ENCODE data around the gene COX7C. TPM values are rescaled to one million over a fixed set of nuclear protein-coding genes. Genes with fewer than 3 reads are reported as not detected.

Gene COX7C
- total RNA-seq, 1 experiment from 2014 or later: 1,292 TPM

DNA sequence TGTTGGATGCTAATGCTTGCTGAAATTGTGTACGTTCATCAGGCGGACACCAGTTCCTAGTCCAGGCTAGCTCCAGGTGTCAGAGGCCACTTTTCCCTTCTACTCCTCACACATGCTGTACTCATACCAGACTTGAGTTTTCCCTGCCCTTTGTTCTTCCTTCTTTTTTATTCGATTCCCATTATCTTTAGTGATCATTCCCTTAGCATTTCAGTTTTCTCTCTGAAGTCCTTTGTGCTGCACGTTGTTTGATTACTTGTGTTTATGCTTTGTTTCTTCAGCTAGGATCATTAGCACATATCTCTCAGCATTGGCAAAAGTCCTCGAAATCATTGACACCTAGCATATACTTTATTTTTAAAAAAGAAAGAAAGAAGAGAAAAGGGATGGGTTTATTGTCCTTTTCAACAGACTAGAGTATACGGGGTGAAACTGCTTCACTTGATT lies 409 bp upstream of the COX7C start:
- Histone ChIP-seq H3K79me2 (ENCODE audit: insufficient read depth, low read length) (peaks cover 9% of the 10 kb centered on the region; the same call in 1 of the 2 replicates), H3K23me2 (ENCODE audit: insufficient read length, low read depth, low read length, poor library complexity, severe bottlenecking) (no peaks in the 10 kb centered on the region), H3K23ac (ENCODE audit: insufficient read length, low read depth, low read length) (no peak overlapping the region), H2AK5ac (ENCODE audit: insufficient read length, low read length) (no peak overlapping the region), H3K4me1 (ENCODE audit: insufficient read depth, low read length) (0 out of 2 replicates have a peak, but pooled peaks cover 2% of the 10 kb centered on the region), H3K9me3 (ENCODE audit: control insufficient read depth, low read depth, low read length) (no peaks in the 10 kb centered on the region), H3K14ac (ENCODE audit: insufficient read depth, low read length) (no peak overlapping the region), H3K4me2 (ENCODE audit: insufficient read depth, insufficient read length, low read length) (no peak overlapping the region), H2AFZ (ENCODE audit: low read length) (no peak overlapping the region), H4K20me1 (ENCODE audit: control insufficient read depth, insufficient read depth, insufficient read length) (no peaks in the 10 kb centered on the region), H2BK5ac (ENCODE audit: insufficient read length, low read length) (no peak overlapping the region), H2BK15ac (ENCODE audit: low read depth, low read length) (no peak overlapping the region), H3K27ac (ENCODE audit: insufficient read length, low read depth, low read length) (no peak overlapping the region), H4K8ac (replicated peaks; ENCODE audit: insufficient read length, low read depth, low read length) (no peak overlapping the region), H3K27me3 (ENCODE audit: insufficient read depth, low read length) (no peaks in the 10 kb centered on the region), H3K79me1 (ENCODE audit: insufficient read depth, low read depth, low read length, poor library complexity, severe bottlenecking) (no peaks in the 10 kb centered on the region), H3T11ph (ENCODE audit: low read length) (no peak overlapping the region), H2BK20ac (ENCODE audit: low read depth, low read length, poor library complexity, severe bottlenecking) (no peak overlapping the region), H3K56ac (ENCODE audit: insufficient read length, low read depth, low read length) (no peak overlapping the region), H3K9ac (ENCODE audit: extremely low read depth, insufficient read length, low read length) (no peak overlapping the region), H4K91ac (ENCODE audit: insufficient read length, low read depth, low read length) (no peak overlapping the region), H4K5ac (ENCODE audit: insufficient read length, low read depth, low read length) (no peak overlapping the region), H2BK120ac (ENCODE audit: low read depth, low read length, poor library complexity, severe bottlenecking) (no peak overlapping the region), H3K4ac (ENCODE audit: low read depth, low read length) (no peak overlapping the region), H3K18ac (ENCODE audit: insufficient read length, low read depth, low read length) (no peak overlapping the region), H2BK12ac (ENCODE audit: insufficient read length, low read depth, low read length) (no peak overlapping the region)
- Mint-ChIP-seq H3K9me3 (0 out of 5 replicates have a peak, but pooled peaks cover 0 to 3% of the 10 kb centered on the region in 2 experiments), H3K4me3 (peak overlapping the region; percentile 99 to 100; a peak in 4 of 5 replicates), H3K27ac (no peak overlapping the region), H3K4me1 (peaks cover 19 to 21% of the 10 kb centered on the region in 2 experiments), H3K36me3 (ENCODE audit: insufficient read depth in 1 of 3, low read depth in 3 of 3) (peaks cover 35 to 46% (median 42%) of the 10 kb centered on the region in 3 experiments; a peak in 6 of 7 replicates), H3K27me3 (ENCODE audit: low read depth) (no peaks in the 10 kb centered on the region)
- TF ChIP-seq, protein P1, sequence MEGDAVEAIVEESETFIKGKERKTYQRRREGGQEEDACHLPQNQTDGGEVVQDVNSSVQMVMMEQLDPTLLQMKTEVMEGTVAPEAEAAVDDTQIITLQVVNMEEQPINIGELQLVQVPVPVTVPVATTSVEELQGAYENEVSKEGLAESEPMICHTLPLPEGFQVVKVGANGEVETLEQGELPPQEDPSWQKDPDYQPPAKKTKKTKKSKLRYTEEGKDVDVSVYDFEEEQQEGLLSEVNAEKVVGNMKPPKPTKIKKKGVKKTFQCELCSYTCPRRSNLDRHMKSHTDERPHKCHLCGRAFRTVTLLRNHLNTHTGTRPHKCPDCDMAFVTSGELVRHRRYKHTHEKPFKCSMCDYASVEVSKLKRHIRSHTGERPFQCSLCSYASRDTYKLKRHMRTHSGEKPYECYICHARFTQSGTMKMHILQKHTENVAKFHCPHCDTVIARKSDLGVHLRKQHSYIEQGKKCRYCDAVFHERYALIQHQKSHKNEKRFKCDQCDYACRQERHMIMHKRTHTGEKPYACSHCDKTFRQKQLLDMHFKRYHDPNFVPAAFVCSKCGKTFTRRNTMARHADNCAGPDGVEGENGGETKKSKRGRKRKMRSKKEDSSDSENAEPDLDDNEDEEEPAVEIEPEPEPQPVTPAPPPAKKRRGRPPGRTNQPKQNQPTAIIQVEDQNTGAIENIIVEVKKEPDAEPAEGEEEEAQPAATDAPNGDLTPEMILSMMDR (conservative IDR thresholded peaks at IDR 0.05): no peak
- no peak for DNase-seq
- no CpG with 5 or more reads among the region's 6 CpGs for WGBS (ENCODE audit: extremely low coverage, insufficient read length, low lambda C conversion rate)

Data from H9 (cell line).